IPS-15b (cell line): Measurements from ENCODE around the gene SPON2.

Experiments
- H3K27me3 ChIP-seq: one replicate; pipeline ENCODE4 v1.6.1; 2013; ENCODE audit warnings: low read length; ENCODE audit not compliant: control insufficient read depth, insufficient read depth
- H3K36me3 ChIP-seq: one replicate; pipeline ENCODE4 v1.6.1; 2013; ENCODE audit warnings: low read length; ENCODE audit not compliant: control insufficient read depth, insufficient read depth
- H3K4me1 ChIP-seq: one replicate; pipeline ENCODE4 v1.6.1; 2013; ENCODE audit warnings: mild to moderate bottlenecking, low read length; ENCODE audit not compliant: control insufficient read depth, insufficient read depth
- H3K4me3 ChIP-seq: one replicate; pipeline ENCODE4 v1.5.1; 2013; ENCODE audit warnings: low read depth, low read length
- H3K9ac ChIP-seq: one replicate; pipeline ENCODE4 v1.6.1; 2013; ENCODE audit warnings: low read depth, mild to moderate bottlenecking, low read length
- H3K9me3 ChIP-seq: one replicate; pipeline ENCODE4 v1.6.1; 2013; ENCODE audit warnings: mild to moderate bottlenecking, low read length; ENCODE audit not compliant: control insufficient read depth, insufficient read depth

The SPON2 gene

DNA sequence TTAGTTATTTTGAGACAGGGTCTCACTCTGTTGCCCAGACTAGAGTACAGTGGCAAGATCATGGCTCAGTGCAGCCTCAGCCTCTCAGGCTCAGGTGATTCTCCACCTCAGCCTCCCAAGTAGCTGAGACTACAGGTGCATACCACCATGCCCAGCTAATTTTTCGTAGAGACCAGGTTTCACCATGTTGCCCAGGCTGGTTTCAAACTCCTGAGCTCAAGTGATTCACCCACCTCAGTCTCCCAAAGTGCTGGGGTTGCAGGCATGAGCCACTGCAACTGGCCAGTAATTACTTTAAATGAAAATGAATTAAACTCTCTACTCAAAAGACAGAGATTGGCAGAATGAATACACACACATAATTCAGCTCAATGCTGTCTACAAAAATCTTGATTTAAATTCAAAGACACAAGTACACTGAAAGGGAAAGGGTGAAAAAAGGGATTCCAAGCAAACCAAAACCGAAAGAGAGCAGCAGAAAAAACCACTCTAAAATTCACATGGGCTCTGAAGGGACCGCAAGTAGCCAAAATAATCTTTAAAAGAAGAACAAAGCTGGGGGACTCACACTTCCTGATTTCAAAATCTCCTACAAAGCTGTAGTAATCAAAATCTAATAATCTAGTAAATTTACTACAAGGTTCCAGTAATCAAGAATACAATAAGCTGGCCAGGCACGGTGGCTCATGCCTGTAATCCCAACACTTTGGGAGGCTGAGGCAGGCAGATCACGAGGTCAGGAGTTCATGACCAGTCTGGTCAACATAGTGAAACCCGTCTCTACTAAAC, 11.8 kb upstream of the SPON2 start:
- H3K4me1 ChIP-seq: no peaks in the 10 kb centered on the region
- H3K9ac ChIP-seq: no peak overlapping the region
- H3K27me3 ChIP-seq: no peaks in the 10 kb centered on the region
- H3K9me3 ChIP-seq: no peaks in the 10 kb centered on the region
- H3K4me3 ChIP-seq: no peak overlapping the region
- no peaks in the 10 kb centered on the region for H3K36me3 ChIP-seq

GRCh38 chr4:1182313-1182712, 9.9 kb upstream of the SPON2 start:
- Histone ChIP-seq H3K9ac (no peak overlapping the region), H3K4me1 (no peaks in the 10 kb centered on the region), H3K27me3 (no peaks in the 10 kb centered on the region), H3K9me3 (no peaks in the 10 kb centered on the region), H3K36me3 (no peaks in the 10 kb centered on the region), H3K4me3 (no peak overlapping the region)

DNA sequence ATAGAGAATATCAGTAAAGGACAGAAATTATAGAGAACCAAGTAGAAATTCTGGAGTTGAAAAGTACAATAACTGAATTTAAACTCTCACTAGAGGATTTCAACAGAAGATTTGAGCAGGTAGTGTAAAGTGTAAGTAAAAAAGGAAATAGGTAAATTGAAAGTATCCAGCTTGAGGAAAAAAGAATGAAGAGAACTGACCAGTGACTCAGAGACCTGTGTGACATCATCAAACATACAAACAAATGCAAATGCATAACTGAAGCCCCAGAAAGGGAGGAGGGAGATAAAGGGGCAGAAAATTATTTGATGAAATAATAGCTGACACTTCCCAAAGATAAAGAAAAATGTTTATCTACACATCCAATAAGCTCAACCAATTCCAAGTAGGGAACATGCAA, 8.3 kb upstream of the SPON2 start:
- no peak overlapping the region for H3K9ac ChIP-seq
- H3K27me3 ChIP-seq: no peaks in the 10 kb centered on the region
- no peaks in the 10 kb centered on the region for H3K4me1 ChIP-seq
- no peaks in the 10 kb centered on the region for H3K9me3 ChIP-seq
- no peaks in the 10 kb centered on the region for H3K36me3 ChIP-seq
- H3K4me3 ChIP-seq: no peak overlapping the region

GRCh38 chr4:1179976-1180375, 7.6 kb upstream of the SPON2 start:
- Histone ChIP-seq H3K9me3 (no peaks in the 10 kb centered on the region), H3K36me3 (no peaks in the 10 kb centered on the region), H3K4me3 (no peak overlapping the region), H3K4me1 (no peaks in the 10 kb centered on the region), H3K27me3 (no peaks in the 10 kb centered on the region), H3K9ac (no peak overlapping the region)

GRCh38 chr4:1179089-1179441, 6.7 kb upstream of the SPON2 start:
- no peak overlapping the region for H3K4me3 ChIP-seq
- no peaks in the 10 kb centered on the region for H3K4me1 ChIP-seq
- H3K9ac ChIP-seq: no peak overlapping the region
- H3K9me3 ChIP-seq: no peaks in the 10 kb centered on the region
- peaks cover under 1% of the 10 kb centered on the region for H3K27me3 ChIP-seq
- H3K36me3 ChIP-seq: no peaks in the 10 kb centered on the region

DNA sequence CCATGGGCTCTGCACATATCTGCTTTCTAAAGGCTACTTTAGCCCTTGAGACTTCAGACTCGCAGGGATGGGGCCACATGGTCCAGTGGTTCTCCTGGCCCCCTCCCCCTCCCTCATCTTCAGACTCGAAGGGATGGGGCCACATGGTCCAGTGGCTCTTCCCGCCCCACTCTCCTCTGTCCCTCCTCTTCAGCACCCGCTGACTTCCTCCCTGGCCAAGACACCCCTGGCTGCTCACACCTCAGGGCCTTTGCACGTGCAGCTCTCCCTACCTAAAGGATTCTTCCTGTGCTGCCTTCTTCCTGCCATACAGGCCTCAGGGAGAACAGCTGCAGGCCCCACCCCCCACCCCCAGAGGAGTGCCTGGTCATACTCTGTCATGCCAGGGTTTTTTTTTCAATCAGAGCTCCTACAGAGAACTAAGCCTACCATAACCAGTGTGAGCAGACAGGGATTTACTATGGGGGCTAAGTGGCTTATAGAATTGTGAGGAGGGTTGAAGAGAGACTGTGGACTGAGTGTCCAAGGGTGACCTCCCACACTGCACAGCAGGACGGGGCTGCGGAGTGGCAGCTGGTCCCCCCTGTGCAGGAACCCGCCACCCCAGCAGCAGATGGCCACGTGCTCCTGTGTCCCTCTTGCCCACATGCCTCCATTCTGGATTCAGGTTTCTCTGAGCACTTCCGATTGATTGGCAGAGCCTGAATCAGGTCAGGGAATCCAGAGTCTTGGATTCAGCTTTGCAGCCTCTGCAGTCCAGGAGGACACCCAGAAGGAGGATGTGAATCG, 6.1 kb upstream of the SPON2 start:
- no peak overlapping the region for H3K9ac ChIP-seq
- no peaks in the 10 kb centered on the region for H3K4me1 ChIP-seq
- H3K36me3 ChIP-seq: no peaks in the 10 kb centered on the region

DNA sequence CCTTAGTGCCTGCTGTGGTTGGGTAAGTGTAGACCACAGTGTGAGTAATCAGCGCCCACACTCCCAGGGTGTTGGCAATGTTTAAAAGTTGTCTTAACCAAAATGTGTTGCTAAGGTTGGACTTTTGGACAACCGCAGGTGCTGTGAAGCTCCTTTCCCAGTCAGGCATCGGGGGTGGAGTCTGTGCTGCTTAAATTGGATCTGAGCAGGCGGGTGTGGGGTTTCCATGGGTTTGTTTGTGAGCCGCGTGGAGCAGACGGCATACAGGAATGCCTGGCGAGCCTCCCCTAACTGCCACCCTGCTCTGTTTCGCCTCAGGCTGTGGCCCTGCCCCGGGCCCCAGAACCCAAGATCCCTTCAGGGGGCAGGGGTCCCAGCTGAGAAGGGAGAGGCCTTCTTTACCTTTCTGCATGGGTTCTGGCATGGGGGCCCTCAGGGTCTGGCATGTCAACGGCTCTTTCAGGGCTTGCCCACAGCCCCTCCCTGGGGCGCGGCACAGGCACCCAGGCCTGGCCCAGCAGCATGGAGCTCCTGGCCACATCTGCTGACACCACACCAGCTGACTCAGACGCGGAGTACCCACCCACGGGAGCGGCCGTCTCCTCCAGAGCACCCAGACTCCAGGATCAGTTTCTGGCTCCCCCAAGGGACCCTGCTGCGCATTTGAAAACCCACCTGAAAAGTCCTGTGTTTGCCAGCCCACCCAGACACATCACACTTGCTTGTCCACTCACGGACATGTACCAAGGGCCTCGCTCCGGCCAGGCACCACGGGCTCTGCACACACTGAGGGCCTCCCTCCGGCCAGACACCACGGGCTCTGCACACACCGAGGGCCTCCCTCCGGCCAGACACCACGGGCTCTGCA, 5.1 kb upstream of the SPON2 start:
- H3K4me1 ChIP-seq: no peaks in the 10 kb centered on the region

More for the DNA sequence above, 6.1 kb upstream of the SPON2 start:
- H3K27me3 ChIP-seq: peaks cover 5% of the 10 kb centered on the region
- no peaks in the 10 kb centered on the region for H3K9me3 ChIP-seq
- no peak overlapping the region for H3K4me3 ChIP-seq

GRCh38 chr4:1176398-1177273, 4.3 kb upstream of the SPON2 start:
- no peaks in the 10 kb centered on the region for H3K36me3 ChIP-seq
- peaks cover 21% of the 10 kb centered on the region for H3K27me3 ChIP-seq
- H3K9me3 ChIP-seq: no peaks in the 10 kb centered on the region
- H3K4me3 ChIP-seq: no peak overlapping the region
- no peaks in the 10 kb centered on the region for H3K4me1 ChIP-seq
- H3K9ac ChIP-seq: no peak overlapping the region

More for the DNA sequence above, 5.1 kb upstream of the SPON2 start:
- Histone ChIP-seq H3K36me3 (no peaks in the 10 kb centered on the region), H3K9ac (no peak overlapping the region), H3K4me3 (no peak overlapping the region), H3K9me3 (no peaks in the 10 kb centered on the region), H3K27me3 (peaks cover 13% of the 10 kb centered on the region)

- H3K4me1 ChIP-seq: no peaks in the 10 kb centered on the region
- H3K36me3 ChIP-seq: no peaks in the 10 kb centered on the region
- H3K9ac ChIP-seq: no peak overlapping the region
- H3K4me3 ChIP-seq: no peak overlapping the region
- peaks cover 26% of the 10 kb centered on the region for H3K27me3 ChIP-seq
- no peaks in the 10 kb centered on the region for H3K9me3 ChIP-seq
Measured at GRCh38 chr4:1175635-1176229, 3.3 kb upstream of the SPON2 start.

DNA sequence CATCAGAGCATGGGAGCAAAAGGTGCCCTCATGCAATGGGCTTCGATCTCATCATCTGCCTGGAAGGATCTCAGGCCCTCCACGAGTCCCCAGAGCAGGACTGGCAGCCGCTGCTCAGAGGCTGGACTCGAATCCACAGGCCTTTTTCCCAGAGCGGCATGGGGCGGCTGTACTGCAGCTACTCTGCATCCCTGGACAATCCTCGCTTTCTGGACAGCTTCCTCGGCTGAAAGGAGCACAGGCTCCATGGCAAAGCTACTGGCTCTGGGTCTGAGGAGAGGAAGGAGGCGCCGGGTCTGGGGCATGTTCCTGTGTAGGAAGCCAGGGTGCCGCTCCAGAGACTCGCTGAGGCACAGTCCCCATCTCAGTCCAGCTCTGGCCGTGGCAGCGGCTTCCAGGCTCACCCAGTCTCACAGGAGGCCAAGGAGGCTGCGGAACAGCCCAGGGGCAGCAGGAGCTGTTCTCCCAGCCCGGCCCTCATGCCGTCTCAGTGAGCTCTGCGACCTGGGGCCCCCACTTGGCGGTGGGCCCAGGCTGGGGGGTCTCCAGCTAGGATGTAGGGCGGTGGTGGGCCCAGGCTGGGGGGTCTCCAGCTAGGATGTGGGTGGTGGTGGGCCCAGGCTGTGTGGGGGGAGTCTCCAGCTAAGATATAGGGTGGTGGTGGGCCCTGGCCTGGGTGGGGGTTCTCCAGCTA, 2.7 kb upstream of the SPON2 start:
- Histone ChIP-seq H3K4me3 (no peak overlapping the region), H3K4me1 (no peaks in the 10 kb centered on the region), H3K9ac (no peak overlapping the region), H3K27me3 (peaks cover 33% of the 10 kb centered on the region), H3K36me3 (no peaks in the 10 kb centered on the region), H3K9me3 (no peaks in the 10 kb centered on the region)
